ENCODE data around the gene RNH1. TPM values are rescaled to one million over a fixed set of nuclear protein-coding genes. Genes with fewer than 3 reads are reported as not detected.

Gene RNH1
- total and polyA plus RNA-seq, 10 of the 15 experiments (the other 5 are each of a cell fraction or from before 2014, with no cell fraction given), result 2.3 to 162 (median 72.1) TPM

GRCh38 chr11:494761-495536 lies 12.1 kb downstream of the RNH1 start:
- DNase-seq (ENCODE audit: low read depth, low spot score) (no peak), ATAC-seq (no peak), FAIRE-seq (no peak)
- H3K4me2 ChIP-seq (ENCODE audit: control insufficient read depth, insufficient read depth), result no peak overlapping the region
- no peaks in the 10 kb centered on the region for H3K9me3 ChIP-seq (replicated peaks; ENCODE audit: control insufficient read depth, insufficient read depth, low read length)
- RAD21 ChIA-PET (ENCODE audit: unreplicated experiment), result no interaction called here
- no peak overlapping the region for H3K27ac ChIP-seq (ENCODE audit: control insufficient read depth, insufficient read depth)
- H3K27me3 ChIP-seq (replicated peaks in 1 of 2; ENCODE audit: control insufficient read depth in 2 of 2, insufficient read depth in 2 of 2, low read length in 1 of 2), result no peaks in the 10 kb centered on the region
- SMC1A ChIA-PET (ENCODE audit: uncharacterized antibody, unreplicated experiment), result no interaction called here
- no TSS peak for BruUV-seq (replicated peaks)
- no peak overlapping the region for H3K4me3 ChIP-seq
- H3K79me2 ChIP-seq (ENCODE audit: control insufficient read depth, insufficient read depth, low read length), result no peaks in the 10 kb centered on the region
- CTCF ChIA-PET, result no interaction called here
- in situ Hi-C loops (cut with MboI), result no loop called here
- peaks cover 16 to 41% of the 10 kb centered on the region in 2 experiments for H3K36me3 ChIP-seq (ENCODE audit: control insufficient read depth in 2 of 2, insufficient read depth in 2 of 2, low read length in 1 of 2)
- TF ChIP-seq CHD4 (IDR thresholded peaks at IDR 0.05) (no peak), ZNF592 (IDR thresholded peaks at IDR 0.05) (no peak), ZNF622 (IDR thresholded peaks at IDR 0.05) (no peak), YY1 (IDR thresholded peaks at IDR 0.05; ENCODE audit: low read depth, low read length) (no peak), EZH2 (IDR thresholded peaks at IDR 0.05; ENCODE audit: borderline replicate concordance, control insufficient read depth, low read depth, low read length) (no peak), IRF3 (IDR thresholded peaks at IDR 0.05) (no peak), MEF2A (IDR thresholded peaks at IDR 0.05; ENCODE audit: insufficient read depth, low read depth, low read length) (no peak), PKNOX1 (IDR thresholded peaks at IDR 0.05) (0 out of 2 replicates have a peak, but pooled peaks have one; percentile 20)
- POLR2A ChIA-PET, result no interaction called here
- no peak overlapping the region for H3K9ac ChIP-seq (ENCODE audit: control insufficient read depth, insufficient read depth, low read length)
- H2AFZ ChIP-seq (ENCODE audit: control insufficient read depth, low read depth, low read length), result no peak overlapping the region
- intact Hi-C loops (cut with micrococcal nuclease; ENCODE audit: unreplicated experiment), result no loop called here
- H3K4me1 ChIP-seq (ENCODE audit: control insufficient read depth, insufficient read depth, low read length), result no peaks in the 10 kb centered on the region
- 92% methylated on average over 35 of the region's 37 CpGs for WGBS (ENCODE audit: insufficient coverage, insufficient replicate concordance, low lambda C conversion rate, missing lambda C conversion rate)
- no peaks in the 10 kb centered on the region for H4K20me1 ChIP-seq (ENCODE audit: control insufficient read depth, insufficient read depth)
